ENCODE results near the gene BSG. TPM values are rescaled to one million over a fixed set of nuclear protein-coding genes. Genes with fewer than 3 reads are reported as not detected.

Gene BSG
- polyA plus RNA-seq, 1 donor from 2014 or later = 209 TPM

- no peak overlapping the region for H3K27ac ChIP-seq (ENCODE audit: low read length)
- no peaks in the 10 kb centered on the region for H3K36me3 ChIP-seq (ENCODE audit: insufficient read depth, low read length)
- H3K9me2 ChIP-seq (ENCODE audit: insufficient read depth, low read length) = no peaks in the 10 kb centered on the region
- no peak overlapping the region for H3K4me2 ChIP-seq (ENCODE audit: low read length)
- H2AFZ ChIP-seq (ENCODE audit: low read depth, low read length) = no peak overlapping the region
- no peak overlapping the region for H3K9ac ChIP-seq (ENCODE audit: low read length)
- H3K4me3 ChIP-seq (ENCODE audit: low read length) = no peak overlapping the region
- TF ChIP-seq, protein P1, sequence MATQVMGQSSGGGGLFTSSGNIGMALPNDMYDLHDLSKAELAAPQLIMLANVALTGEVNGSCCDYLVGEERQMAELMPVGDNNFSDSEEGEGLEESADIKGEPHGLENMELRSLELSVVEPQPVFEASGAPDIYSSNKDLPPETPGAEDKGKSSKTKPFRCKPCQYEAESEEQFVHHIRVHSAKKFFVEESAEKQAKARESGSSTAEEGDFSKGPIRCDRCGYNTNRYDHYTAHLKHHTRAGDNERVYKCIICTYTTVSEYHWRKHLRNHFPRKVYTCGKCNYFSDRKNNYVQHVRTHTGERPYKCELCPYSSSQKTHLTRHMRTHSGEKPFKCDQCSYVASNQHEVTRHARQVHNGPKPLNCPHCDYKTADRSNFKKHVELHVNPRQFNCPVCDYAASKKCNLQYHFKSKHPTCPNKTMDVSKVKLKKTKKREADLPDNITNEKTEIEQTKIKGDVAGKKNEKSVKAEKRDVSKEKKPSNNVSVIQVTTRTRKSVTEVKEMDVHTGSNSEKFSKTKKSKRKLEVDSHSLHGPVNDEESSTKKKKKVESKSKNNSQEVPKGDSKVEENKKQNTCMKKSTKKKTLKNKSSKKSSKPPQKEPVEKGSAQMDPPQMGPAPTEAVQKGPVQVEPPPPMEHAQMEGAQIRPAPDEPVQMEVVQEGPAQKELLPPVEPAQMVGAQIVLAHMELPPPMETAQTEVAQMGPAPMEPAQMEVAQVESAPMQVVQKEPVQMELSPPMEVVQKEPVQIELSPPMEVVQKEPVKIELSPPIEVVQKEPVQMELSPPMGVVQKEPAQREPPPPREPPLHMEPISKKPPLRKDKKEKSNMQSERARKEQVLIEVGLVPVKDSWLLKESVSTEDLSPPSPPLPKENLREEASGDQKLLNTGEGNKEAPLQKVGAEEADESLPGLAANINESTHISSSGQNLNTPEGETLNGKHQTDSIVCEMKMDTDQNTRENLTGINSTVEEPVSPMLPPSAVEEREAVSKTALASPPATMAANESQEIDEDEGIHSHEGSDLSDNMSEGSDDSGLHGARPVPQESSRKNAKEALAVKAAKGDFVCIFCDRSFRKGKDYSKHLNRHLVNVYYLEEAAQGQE (IDR thresholded peaks at IDR 0.05; ENCODE audit: borderline replicate concordance) = no peak
- TF ChIP-seq, protein P2, sequence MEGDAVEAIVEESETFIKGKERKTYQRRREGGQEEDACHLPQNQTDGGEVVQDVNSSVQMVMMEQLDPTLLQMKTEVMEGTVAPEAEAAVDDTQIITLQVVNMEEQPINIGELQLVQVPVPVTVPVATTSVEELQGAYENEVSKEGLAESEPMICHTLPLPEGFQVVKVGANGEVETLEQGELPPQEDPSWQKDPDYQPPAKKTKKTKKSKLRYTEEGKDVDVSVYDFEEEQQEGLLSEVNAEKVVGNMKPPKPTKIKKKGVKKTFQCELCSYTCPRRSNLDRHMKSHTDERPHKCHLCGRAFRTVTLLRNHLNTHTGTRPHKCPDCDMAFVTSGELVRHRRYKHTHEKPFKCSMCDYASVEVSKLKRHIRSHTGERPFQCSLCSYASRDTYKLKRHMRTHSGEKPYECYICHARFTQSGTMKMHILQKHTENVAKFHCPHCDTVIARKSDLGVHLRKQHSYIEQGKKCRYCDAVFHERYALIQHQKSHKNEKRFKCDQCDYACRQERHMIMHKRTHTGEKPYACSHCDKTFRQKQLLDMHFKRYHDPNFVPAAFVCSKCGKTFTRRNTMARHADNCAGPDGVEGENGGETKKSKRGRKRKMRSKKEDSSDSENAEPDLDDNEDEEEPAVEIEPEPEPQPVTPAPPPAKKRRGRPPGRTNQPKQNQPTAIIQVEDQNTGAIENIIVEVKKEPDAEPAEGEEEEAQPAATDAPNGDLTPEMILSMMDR (IDR thresholded peaks at IDR 0.05; ENCODE audit: poor library complexity, severe bottlenecking) = no peak
- no peak for TF ChIP-seq MXI1 (conservative IDR thresholded peaks at IDR 0.05; ENCODE audit: poor library complexity, severe bottlenecking)
- TF ChIP-seq POLR2AphosphoS5 (IDR thresholded peaks at IDR 0.05) = no peak
- TF ChIP-seq EZH2 (IDR thresholded peaks at IDR 0.05; ENCODE audit: borderline replicate concordance, insufficient read depth, low read length, poor library complexity, severe bottlenecking) = no peak
- TF ChIP-seq EP300 (conservative IDR thresholded peaks at IDR 0.05; ENCODE audit: poor library complexity, severe bottlenecking) = no peak
- no peak for TF ChIP-seq SMC3 (conservative IDR thresholded peaks at IDR 0.05; ENCODE audit: poor library complexity)
- TF ChIP-seq TAF1 (IDR thresholded peaks at IDR 0.05; ENCODE audit: low read depth) = no peak
- no peak for TF ChIP-seq RAD21 (conservative IDR thresholded peaks at IDR 0.05)
- H3F3A ChIP-seq (ENCODE audit: insufficient read depth, low read length, poor library complexity, severe bottlenecking) = no peaks in the 10 kb centered on the region
- no peaks in the 10 kb centered on the region for H3K27me3 ChIP-seq (ENCODE audit: insufficient read depth, low read depth, low read length)
- H3K79me2 ChIP-seq (replicated peaks; ENCODE audit: insufficient read depth, low read length) = no peaks in the 10 kb centered on the region
- no peaks in the 10 kb centered on the region for H4K20me1 ChIP-seq (ENCODE audit: insufficient read depth)
- H3K9me3 ChIP-seq (ENCODE audit: low read length) = no peaks in the 10 kb centered on the region
These were observed 25.3 kb upstream of the BSG start for GRCh38 chr19:547117-547516.

DNA sequence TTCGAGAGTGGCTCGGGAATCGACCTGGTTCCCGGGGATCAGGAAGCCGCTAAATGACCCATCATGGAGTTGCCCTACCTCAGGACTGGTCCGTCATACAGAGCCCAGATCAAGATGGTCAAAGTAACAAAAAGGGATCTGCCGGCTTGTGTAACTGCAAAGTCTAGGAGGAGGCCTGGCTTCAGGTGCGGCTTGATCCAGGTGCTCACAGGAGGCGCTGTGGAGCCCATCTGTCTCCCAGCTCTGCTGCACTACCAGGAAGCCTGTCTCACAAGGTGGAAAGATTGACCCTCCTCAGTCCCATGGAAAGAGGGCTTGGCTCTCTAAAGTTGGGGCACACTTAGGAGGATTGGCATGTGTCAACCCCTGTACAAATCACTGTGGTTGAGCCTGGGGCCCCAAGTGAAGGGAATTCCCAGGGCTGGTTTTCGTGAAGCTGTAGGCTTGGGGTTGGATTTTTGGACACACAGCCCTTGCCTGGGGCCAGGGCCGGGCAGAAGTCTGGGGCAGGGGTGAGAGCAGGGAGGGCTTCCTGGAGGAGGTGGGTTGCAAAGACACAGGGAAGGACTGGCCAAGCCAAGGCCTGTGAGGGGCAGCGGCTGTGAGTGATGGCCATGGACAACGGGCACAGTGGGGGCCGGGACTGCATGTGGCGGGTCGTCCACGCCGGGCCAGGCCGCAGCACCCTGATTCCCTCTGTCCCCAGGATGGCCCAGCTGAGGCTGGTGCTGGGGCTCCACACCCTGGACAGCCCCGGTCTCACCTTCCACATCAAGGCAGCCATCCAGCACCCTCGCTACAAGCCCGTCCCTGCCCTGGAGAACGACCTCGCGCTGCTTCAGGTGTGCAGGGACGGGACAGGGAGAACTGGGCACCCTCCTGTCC is 24.3 kb upstream of the BSG start:
- TF ChIP-seq POLR2AphosphoS5 (IDR thresholded peaks at IDR 0.05) = no peak
- TF ChIP-seq, protein P2 (IDR thresholded peaks at IDR 0.05; ENCODE audit: poor library complexity, severe bottlenecking) = no peak
- no peak for TF ChIP-seq TAF1 (IDR thresholded peaks at IDR 0.05; ENCODE audit: low read depth)
- no peak for TF ChIP-seq MXI1 (conservative IDR thresholded peaks at IDR 0.05; ENCODE audit: poor library complexity, severe bottlenecking)
- TF ChIP-seq EZH2 (IDR thresholded peaks at IDR 0.05; ENCODE audit: borderline replicate concordance, insufficient read depth, low read length, poor library complexity, severe bottlenecking) = no peak
- TF ChIP-seq, protein P1 (IDR thresholded peaks at IDR 0.05; ENCODE audit: borderline replicate concordance) = no peak
- TF ChIP-seq EP300 (conservative IDR thresholded peaks at IDR 0.05; ENCODE audit: poor library complexity, severe bottlenecking) = no peak
- no peak for TF ChIP-seq SMC3 (conservative IDR thresholded peaks at IDR 0.05; ENCODE audit: poor library complexity)
- no peak for TF ChIP-seq RAD21 (conservative IDR thresholded peaks at IDR 0.05)
- Histone ChIP-seq H3K4me2 (ENCODE audit: low read length) (no peak overlapping the region), H3K27ac (ENCODE audit: low read length) (no peak overlapping the region), H2AFZ (ENCODE audit: low read depth, low read length) (no peak overlapping the region), H3K9me2 (ENCODE audit: insufficient read depth, low read length) (no peaks in the 10 kb centered on the region), H3K36me3 (ENCODE audit: insufficient read depth, low read length) (no peaks in the 10 kb centered on the region), H3K79me2 (replicated peaks; ENCODE audit: insufficient read depth, low read length) (no peaks in the 10 kb centered on the region), H4K20me1 (ENCODE audit: insufficient read depth) (no peaks in the 10 kb centered on the region), H3K4me3 (ENCODE audit: low read length) (no peak overlapping the region), H3K9ac (ENCODE audit: low read length) (no peak overlapping the region), H3K27me3 (ENCODE audit: insufficient read depth, low read depth, low read length) (no peaks in the 10 kb centered on the region), H3F3A (ENCODE audit: insufficient read depth, low read length, poor library complexity, severe bottlenecking) (no peaks in the 10 kb centered on the region), H3K9me3 (ENCODE audit: low read length) (no peaks in the 10 kb centered on the region)

Measured in neural cell (in vitro differentiated cells).